ENCODE data around the gene PODXL2.
"Not testable (repeated sequence)": the region's sequence is repeated elsewhere in the genome, so short reads cannot be mapped to it uniquely, and the experiment has no call there.

The PODXL2 gene

DNA sequence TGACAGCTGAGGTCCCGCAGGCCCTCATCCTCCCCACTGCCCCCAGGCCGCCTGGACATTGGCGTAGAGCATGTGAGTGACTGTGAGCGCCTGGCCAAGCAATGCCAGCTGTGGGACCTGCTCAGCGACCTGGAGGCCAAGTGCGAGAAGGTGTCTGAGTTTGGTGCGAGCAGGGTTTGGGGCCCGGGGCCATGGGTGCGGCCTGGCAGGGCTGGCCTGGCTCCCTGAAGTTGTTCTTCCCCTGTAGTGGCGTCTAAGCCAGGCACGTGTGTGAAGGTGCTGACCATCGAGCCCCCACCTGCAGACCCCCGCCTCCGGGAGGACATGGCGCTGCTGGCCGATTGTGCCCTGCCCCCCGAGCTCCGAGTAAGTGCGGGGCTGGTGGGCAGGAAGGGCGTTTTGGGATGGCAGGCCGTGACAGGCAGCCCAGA lies 48.0 kb downstream of the PODXL2 start:
- no peak for DNase-seq

DNA sequence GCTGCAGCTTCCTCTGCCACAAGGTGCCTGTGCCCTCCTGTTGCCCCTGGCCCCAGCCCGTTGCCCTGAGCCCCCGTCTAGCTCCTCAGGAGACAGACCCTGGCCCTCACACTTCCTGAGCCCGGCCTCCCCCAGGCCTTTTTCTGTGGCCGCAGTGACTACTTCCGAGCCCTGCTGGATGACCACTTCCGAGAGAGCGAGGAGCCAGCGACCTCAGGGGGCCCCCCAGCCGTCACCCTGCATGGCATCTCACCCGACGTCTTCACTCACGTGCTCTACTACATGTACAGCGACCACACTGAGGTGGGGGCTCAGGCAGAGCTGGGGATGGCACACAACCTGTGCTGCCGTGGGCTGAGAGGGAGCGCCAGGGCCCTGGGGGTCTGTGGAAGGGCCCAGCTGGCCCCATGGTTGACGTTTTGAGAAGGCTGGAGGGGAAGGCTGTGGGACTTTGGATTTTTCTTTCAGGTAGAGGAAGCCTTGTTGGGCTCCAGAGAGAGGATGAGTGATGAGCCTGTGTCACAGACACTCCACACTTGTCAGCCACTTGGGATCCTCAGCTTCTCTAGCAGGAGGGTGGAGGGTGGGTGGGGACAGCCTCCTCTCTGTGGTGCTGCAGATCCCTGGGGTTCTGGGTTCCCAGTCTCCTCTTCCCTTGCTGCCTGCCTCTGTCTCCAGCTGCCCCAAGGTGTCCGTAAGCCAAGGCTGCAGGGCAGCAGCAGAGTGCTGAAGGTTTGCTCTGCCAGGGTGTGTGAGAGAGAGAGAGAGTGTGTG lies 48.7 kb downstream of the PODXL2 start:
- no peak for DNase-seq

DNA sequence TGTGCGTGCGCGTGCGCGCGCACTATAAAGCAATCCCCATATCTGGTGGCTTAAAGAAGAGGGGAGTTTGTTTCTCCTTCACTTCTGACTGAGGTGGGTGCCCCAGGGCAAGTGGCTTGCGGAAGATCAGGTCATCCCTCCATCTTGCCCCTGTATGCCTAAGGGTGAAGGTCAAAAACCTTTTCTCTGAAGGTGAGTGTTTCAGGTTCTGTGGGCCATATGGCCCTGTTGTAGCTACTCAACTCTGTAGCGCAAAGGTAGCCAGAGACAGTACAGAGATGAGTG lies 49.3 kb downstream of the PODXL2 start:
- no peak for DNase-seq

DNA sequence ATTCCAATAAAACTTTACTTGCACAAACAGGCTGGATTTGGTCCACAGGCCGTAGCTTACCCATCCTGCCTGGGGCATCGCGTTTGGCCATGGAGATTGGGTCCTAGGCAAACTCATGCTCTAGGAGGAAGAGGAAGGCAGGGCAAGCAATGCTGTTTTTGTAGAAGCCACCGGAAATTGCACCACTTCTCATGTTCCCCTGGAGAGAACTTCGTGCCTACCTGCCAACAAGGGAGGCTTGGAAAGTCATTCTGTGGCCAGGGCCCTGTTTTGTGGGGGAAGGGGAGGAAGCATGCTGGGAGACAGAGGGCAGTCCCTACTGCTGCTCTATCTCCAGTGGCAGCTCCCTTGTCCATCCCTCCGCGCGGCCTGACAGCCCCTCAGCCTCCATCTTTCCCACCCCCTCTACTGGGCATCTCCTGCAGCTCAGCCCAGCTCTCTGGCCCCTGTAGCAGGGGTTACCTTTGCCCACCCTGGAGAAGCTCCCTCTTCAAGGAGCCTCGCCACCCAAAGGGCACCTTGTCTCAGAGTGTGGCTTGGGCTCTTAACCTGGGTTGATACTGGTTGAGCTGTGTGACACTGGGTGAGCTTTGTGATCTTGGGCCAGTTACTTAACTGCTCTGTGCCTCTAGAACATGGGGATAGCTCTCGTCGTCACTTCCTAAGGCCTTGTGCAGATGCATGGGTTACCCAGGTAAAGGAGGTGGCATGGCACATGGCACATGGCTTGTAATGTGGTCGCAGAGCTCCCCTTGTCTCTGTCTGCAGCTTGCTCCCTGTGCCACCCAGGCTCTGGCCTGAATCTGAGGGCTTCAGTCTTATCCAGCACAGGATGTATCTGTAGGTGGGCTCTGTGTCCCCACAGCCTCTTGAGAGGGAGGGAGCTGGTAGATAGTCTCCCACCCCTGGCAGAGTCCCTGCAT lies 49.9 kb downstream of the PODXL2 start:
- DNase-seq, result no peak

DNA sequence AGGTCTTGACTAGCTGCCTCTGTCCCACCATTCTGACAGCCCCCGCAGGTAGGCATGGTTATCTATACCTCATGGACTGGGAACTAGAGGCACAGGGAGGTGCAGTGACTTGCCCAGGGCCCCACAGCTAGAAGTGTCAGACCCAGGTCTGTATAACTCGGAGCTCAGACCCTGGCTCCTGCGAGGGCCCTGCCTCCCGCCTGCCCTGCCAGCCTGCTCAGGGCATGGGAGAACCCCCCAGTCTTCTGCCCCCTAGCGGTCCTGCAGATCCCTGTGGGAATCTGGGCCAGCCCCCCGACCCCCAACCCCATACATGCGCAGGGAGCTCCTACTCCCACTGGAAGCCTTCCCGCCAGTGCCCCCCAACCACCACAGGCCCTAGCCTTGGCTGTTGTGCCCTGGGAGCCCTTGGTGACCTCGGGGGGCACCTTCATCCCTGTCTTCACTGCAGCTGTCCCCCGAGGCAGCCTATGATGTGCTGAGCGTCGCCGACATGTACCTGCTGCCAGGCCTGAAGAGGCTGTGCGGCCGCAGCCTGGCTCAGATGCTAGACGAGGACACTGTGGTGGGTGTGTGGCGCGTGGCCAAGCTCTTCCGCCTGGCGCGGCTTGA lies 50.7 kb downstream of the PODXL2 start:
- DNase-seq, result no peak

DNA sequence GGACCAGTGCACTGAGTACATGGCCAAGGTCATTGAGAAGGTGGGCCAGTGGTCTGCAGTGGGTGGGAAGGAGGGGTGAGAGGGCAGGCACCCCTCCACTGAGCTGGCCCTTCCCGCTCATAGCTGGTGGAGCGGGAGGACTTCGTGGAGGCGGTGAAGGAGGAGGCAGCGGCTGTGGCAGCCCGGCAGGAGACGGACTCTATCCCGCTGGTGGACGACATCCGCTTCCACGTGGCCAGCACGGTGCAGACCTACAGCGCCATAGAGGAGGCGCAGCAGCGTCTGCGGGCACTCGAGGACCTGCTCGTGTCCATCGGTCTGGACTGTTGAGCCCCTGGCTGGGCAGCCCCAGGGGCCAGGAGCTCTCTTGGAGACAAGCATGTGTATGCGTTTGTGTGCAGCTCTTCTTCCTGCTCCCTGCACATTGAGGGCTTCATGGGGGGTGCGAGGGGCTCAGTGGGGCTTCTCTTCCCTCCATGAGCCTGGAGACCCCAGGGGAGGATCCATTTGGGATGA lies 51.2 kb downstream of the PODXL2 start:
- no peak for DNase-seq

DNA sequence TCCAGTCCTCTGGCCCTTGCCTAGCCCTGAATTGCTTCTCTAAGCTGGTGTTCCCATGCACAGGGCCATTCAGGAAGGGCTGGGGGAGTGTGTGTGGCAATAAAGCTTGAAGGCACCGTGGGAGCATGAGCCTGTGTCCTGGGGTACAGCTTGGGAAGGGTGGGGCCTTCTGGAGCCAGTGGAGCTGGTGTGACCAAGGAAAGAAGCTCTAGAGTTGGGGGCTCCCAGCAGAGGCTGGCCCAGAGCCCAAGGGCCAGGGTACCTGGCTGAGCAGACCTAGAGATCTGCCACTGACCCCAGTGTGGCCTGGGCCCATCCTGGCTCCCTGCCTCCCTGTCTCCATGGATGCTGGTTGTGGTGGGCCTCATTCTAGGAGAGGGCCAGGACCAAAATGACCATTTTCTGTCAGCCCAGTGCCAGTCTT lies 51.8 kb downstream of the PODXL2 start:
- no peak for DNase-seq

DNA sequence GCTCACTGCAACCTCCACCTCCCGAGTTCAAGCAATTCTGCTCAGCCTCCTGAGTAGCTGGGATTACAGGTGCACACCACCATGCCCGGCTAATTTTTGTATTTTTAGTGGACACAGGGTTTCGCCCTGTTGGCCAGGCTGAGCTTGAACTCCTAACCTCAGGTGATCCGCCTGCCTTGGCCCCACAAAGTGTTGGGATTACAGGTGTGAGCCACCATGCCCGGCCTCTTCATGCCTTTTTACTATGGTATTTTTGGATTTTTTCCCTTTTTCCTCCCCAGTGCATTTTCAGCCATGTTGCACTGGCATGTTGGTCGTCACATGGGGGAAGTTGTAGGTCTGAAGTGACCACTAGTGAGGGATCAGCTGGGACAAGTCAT lies 53.2 kb downstream of the PODXL2 start:
- DNase-seq, result not testable (repeated sequence)

DNA sequence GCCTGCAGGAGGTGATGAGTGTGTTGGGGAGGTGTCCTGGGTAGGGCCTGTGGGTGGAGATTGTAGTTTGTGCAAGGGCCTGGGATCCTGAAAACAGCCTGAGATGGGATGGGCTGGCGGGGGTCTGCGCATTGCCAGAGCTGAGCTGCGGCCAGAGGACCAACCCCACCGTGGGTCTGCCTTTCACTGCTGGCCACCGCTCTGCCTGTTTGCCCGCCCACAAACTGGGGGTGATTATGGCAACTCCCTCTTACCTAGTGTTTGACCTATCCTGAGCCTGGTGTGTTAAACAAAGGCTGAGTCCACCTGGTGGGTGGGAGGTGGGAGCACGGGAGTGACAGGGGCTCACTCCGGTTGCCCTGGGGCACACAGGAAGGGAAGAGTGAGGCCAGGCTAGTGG lies 53.6 kb downstream of the PODXL2 start:
- no peak for DNase-seq

DNA sequence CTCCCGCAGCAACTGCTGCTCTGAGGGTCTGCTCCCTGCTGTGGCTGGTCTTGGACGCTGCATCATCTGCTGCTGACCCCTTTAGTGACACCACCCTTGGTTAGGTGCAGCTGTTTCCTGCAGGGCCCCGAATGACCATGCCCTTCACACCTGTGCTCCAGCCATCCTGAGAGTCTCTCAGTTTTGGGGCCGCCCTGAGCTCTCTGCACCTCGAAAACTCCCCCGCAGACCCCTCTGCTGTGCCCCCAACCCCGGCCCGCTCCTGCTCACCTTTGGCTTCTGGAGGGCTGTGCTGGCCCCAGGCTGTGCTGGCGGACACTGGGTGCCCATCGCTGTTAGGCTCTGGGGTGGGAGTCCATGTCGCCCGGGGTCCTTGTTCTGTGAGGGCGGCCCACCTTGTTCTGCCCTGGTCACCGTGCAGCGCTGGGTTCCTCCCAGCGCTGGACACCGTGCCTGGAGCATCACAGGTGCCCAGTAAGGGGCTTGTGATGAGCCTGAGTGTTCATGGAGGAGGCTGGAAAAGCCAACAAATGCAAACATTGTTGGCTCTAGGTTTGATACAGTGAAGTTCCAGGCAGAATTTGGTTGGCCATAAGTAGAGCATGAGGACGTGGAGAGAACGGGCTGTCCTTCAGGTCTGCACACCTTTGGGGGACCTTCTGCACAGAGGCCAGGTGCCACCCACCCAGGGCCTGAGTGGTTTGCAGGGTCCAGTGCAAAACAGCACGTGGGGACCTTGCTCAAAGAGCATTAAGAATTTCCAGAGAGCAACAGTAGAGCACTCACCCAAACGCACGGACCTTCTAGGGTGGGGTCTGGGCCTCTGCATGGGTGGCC lies 56.1 kb downstream of the PODXL2 start:
- no peak for DNase-seq

DNA sequence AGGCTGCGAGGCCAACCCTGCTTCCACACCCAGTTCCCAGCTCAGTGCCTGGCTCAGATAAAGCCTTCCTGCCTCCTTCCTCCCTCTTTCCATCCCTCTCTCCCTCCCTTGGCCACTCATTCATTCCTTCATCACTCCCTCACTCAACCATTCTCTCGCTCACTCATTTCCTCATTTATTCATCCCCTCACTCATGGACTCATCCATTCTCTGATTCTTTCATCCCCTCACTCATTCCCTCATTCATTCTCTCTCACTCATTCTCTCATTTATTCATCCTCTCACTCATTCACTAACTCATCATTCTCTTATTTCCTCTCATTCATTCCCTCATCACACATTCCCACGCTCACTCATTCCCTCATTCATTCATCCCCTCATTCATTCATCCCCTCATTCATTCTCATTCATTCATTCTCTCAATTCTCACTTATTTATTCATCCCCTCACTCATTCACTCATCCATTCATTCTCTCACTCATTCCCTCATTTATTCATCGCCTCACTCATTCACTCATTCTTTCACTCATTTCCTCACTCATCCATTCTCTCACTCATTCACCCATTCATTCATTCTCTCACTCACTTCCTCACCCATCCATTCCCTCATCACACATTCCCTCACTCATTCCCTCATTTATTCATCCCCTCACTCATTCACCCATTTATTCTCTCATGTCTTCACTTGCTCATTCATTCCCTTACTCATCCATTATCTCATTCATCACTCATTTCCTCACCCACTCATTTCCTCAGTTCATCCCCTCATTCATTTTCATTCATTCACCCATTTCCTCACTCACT lies 56.9 kb downstream of the PODXL2 start:
- no peak for DNase-seq

DNA sequence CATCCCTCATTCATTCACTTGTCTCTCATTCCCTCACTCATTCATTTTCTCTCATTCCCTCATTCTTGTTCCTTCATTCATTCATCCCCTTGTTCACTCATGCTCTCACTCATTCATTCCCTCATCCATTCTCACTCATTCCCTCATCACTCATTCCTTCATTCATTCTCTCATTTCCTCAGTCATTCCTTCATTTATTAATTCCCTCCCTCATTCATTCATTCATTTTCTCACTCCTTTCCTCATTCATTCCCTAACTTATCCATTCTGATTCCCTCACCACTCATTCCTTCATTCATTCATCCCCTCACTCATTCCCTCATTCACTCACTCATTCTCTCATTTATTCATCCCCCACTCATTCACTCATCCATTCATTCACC lies 57.5 kb downstream of the PODXL2 start:
- DNase-seq, result no peak

DNA sequence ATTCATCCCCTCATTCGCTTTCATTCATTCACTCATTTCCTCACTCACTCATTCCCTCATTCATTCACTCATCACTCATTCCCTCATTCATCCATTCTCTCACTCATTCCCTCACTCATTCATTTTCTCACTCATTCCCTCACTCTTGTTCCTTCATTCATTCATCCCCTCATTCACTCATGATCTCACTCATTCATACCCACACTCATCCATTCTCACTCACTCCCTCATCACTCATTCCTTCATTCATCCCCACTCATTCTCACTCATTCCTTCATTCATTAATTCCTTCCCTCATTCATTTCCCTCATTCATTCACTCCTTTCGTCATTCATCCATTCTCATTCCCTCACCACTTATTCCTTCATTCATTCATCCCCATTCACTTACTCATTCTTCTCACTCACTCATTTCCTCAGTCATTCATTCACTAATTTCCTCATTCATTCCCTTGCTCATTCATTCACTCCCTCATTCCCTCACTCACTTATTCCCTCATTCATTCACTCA lies 58.3 kb downstream of the PODXL2 start:
- no peak for DNase-seq

DNA sequence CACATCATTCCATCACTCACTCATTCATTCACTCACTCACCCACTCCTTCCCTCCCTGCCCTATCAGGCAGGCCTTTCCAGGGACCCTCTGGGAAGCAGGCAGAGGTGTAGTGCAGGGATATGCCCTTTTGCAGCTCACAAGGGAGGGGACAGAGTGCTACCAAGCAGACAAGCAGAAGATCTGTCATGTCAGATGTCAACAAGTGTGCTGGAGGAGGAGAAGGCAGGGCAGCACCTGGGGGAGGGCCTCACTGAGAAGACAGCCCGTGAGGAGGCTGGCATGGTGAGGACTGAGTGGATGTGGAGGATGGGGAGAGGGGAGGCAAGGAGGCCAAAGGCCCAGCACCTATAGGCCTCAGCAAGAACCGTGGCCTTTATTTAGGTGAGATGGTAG lies 59.0 kb downstream of the PODXL2 start:
- DNase-seq, result no peak

DNA sequence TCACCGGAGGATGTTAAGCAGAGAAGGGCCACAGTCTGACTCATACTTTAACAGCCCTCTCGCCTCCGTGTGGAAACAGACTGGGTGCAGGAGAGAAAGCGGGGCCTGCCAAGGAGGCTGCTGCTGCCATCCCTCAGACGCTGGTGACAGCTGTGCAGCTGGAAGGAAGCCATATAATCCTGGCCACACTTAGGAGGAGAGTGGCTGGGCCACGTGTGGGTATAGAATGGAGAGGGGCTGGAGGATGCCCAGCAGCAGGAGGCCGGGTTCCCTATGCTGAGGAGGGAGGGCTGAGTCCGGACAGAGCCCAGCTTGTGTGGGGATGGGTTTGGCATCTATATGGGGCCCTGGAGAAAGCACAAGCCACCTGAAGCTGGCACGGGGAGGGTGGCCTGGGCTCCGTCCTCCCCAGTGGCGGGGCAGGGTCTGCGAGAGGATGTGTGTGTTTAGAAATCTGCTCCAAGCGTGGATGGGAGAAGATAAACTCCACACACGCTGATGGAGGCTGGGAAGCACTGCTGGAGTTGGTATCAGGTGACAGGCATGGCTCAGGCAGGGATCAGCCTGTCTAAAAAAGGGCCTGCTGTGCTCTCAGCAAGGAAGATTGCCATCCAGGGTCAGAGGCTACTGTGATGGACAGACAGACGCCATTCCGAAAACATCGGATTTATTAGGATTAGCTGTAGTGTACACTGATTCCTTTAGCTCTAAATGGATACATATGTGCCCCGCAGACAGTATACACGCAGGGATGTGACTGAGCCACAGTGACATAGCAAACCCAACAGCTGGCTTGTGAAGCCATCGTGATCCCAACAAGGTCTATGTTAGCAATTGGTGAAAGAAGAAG lies 59.7 kb downstream of the PODXL2 start:
- peak; percentile 71 for DNase-seq

DNA sequence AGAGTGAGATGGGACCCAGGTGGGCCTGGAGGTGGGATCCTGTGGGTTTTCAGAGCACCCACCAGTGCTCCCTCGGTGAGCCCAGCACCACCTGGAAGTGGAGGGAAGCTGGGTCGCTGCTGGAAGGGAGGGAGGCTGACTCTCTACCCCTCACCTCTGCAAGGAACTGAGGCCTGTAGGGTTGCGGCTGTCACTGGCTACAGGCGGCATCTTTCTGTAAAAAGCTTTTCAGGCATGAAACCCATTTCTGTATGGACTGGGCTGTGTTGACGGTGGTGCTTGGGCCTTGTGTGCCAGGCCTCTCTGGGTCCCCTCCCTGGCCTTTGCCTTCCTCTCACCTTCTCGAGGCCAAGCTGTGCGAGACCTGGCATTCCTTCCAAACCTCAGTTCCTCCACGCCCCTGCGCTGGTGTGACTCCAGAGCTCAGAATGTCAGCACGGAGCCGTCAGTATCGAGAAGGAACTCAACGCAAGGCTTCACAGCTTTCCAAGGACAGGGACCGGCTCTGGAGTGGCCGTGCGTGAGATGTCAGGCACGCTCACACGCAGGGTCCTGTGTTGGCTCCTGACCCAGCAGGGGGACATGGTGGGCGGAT lies 60.4 kb downstream of the PODXL2 start:
- DNase-seq, result no peak

DNA sequence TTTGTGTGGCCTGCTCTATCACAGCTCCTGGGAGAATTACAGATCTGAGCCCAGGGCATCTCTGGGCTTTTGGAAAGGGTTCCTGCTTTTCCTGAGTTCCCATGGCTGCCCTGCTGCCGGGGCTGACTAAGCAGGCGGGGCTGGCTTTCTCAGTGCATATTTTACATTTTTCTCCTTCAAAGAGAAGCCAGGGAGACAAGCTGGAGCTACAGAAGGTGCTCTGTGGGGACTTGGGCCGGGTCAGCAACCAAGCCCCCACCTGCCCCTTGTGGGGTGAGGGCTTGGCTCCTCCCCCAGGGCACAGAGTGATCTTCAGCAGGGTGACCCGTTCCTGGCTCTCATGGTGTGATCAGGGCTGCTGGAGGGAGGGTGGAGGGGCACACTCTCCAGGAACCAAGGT lies 61.1 kb downstream of the PODXL2 start:
- no peak for DNase-seq

DNA sequence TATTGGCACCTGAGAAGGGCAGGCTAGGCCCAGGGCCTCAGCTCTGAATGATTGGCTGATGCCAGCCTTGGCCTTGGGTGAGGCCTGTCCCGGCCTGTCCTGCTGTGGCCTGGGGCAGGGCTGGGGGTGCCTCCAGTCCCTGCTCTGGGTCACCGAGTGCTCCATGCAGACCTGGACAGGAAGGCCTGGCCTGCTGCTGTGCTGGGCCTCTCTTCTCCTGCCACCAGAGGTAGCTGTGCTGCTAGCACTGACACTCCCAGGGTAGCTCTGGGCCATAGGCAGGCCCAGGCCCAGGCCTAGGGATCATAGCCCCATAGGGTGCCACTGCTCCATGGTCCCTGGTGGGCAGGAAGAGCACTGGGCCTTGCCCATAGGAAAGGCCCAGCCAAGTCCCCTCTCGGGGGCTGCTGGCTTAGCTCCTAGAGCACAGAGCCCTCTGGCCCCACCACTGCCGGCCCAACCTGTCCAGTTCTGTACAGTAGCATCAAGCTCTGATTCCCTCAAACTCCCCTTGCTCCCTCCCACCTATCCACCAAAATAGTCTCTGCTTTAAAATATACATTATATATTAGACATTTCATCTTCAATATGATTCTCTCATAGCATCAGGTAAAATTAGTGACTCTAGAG lies 62.0 kb downstream of the PODXL2 start:
- DNase-seq, result peak; percentile 21

DNA sequence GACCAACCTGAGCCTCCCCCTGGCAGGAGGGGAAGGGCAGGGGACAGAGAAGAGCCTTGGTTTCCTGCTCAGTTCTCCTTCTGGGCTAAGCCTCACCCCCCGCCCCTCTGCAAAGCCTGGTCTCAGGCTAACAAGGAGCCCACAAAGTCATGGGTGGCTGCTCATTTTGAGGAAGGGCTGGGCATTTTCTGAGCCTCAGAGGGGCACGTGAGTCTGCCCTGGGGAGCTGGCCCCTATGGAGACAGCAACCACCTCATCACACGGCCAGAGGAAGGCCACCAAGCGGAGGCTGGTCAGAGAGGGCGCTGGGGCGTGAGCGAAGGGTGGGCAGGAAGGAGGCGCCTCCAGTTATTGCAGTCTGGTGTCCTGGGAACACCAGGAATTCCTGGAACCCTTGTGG lies 62.5 kb downstream of the PODXL2 start:
- DNase-seq, result no peak

DNA sequence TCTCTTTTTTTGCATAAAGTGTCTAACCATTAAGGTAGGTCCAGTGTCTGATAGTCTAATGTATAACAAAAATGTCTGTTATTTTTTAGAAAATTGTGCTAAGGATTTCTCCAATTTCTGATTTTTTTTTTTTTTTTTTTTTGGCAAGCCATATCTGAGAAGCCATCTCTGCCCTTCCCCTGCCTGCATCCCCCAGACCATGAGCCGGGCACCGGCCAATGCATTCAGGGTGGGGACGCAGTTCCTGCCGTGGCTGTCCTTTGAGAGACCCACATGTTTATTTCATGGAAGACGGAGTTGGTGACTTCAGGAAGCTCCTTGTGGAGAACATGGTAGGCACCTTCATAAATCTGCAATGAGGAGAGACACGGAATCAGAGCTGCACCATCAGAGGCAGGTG lies 63.0 kb downstream of the PODXL2 start:
- no peak for DNase-seq
